Fibroblast of mammary gland (primary cell): ENCODE data around the gene PPP1R16B.

Source experiments
- DNase-seq: peaks from one replicate; pipeline ENCODE4 v3.0.0-alpha.2; 2010; ENCODE audit warnings: low read depth
- H3K4me3 ChIP-seq: 2 replicates; pipeline ENCODE4 v1.5.1; 2011; ENCODE audit warnings: low read depth, mild to moderate bottlenecking, low read length, moderate library complexity; ENCODE audit not compliant: control insufficient read depth
- CTCF ChIP-seq: conservative IDR thresholded peaks from 2 replicates; pipeline ENCODE4 v1.5.1; 2011; ENCODE audit warnings: low read depth, low read length, inconsistent platforms; ENCODE audit not compliant: control insufficient read depth, insufficient read depth

Gene PPP1R16B

GRCh38 chr20:38805502-38805957 lies at the start of gene PPP1R16B:
Gene PPP1R16B, plus strand, starts transcription at chr20:38805697. Its CDS starts 30,229 bp downstream, at chr20:38835926.
- no peak within 1 kb of the TSS for H3K4me3 ChIP-seq
- DNase-seq = no peak
- TF ChIP-seq CTCF = no peak

- DNase-seq = no peak
- no peak overlapping the region for H3K4me3 ChIP-seq
- no peak for TF ChIP-seq CTCF
Measured at GRCh38 chr20:38757145-38757775, 48.2 kb upstream of the PPP1R16B start.

- TF ChIP-seq CTCF = no peak
- no peak for DNase-seq
- no peak overlapping the region for H3K4me3 ChIP-seq
Measured at GRCh38 chr20:38759106-38759505, 46.4 kb upstream of the PPP1R16B start.

GRCh38 chr20:38760978-38761377 lies 44.5 kb upstream of the PPP1R16B start:
- no peak overlapping the region for H3K4me3 ChIP-seq
- no peak for TF ChIP-seq CTCF
- DNase-seq = no peak

- H3K4me3 ChIP-seq = no peak overlapping the region
- no peak for DNase-seq
- TF ChIP-seq CTCF = no peak
Measured at GRCh38 chr20:38762174-38762573, 43.3 kb upstream of the PPP1R16B start.

- TF ChIP-seq CTCF = no peak
- DNase-seq = no peak
- H3K4me3 ChIP-seq = no peak overlapping the region
Measured at GRCh38 chr20:38763616-38764015, 41.9 kb upstream of the PPP1R16B start.

GRCh38 chr20:38764567-38765318 lies 40.8 kb upstream of the PPP1R16B start:
- TF ChIP-seq CTCF = no peak
- no peak overlapping the region for H3K4me3 ChIP-seq
- DNase-seq = peak; percentile 91
